IMR-90 (cell line): ENCODE results near the gene TESK2. TPM values are rescaled to one million over a fixed set of nuclear protein-coding genes. Genes with fewer than 3 reads are reported as not detected.

ENCODE experiments used
- ATAC-seq: fragments of 200-7000 bp; cut with Tn5 transposase; 2 replicates; pipeline ENCODE4 v1.9.1; 2020; ENCODE audit warnings: low read depth, mild to moderate bottlenecking, moderate library complexity
- BruUV-seq: library from RNA; stranded (reverse); fragments of 400-500 nt; replicated peaks from 2 replicates; lab custom pipeline; 2021; lab: Mats Ljungman, UMichigan
- CTCF ChIA-PET: fragments of 300-600 bp; formaldehyde crosslinking; extraction: SDS; loops from one replicate; lab custom pipeline; 2021; ENCODE audit warnings: antibody characterized with exemption; lab: Yijun Ruan, JAX
- POLR2A ChIA-PET: fragments of 300-600 bp; sonication (Branson Sonifier 250); formaldehyde crosslinking; loops from one replicate; lab custom pipeline; 2022; ENCODE audit warnings: antibody characterized with exemption; ENCODE audit not compliant: unreplicated experiment; lab: Charles Lee
- DNase-seq: peaks from one replicate; pipeline ENCODE4 v3.0.0; 2013
- H2AFZ ChIP-seq: replicated peaks from 2 replicates; pipeline ENCODE3; 2013; ENCODE audit warnings: low read length, mild to moderate bottlenecking; ENCODE audit not compliant: poor library complexity
- H2AK5ac ChIP-seq: 2 replicates; pipeline ENCODE4 v1.6.1; 2013; ENCODE audit warnings: low read depth, low read length, inconsistent platforms
- H2AK9ac ChIP-seq: replicated peaks from 2 replicates; pipeline ENCODE3; 2013; ENCODE audit warnings: mild to moderate bottlenecking, low read depth, low read length, moderate library complexity; ENCODE audit not compliant: poor library complexity
- H2BK120ac ChIP-seq: 2 replicates; pipeline ENCODE4 v1.6.1; 2013; ENCODE audit warnings: low read depth, low read length, inconsistent platforms
- H2BK15ac ChIP-seq: 3 replicates; pipeline ENCODE4 v1.6.1; 2013; ENCODE audit warnings: low read depth, low read length, inconsistent platforms
- H2BK20ac ChIP-seq: 2 replicates; pipeline ENCODE4 v1.6.1; 2013; ENCODE audit warnings: low read depth, mild to moderate bottlenecking, inconsistent platforms, low read length, moderate library complexity
- H2BK5ac ChIP-seq: 2 replicates; pipeline ENCODE4 v1.6.1; 2013; ENCODE audit warnings: mild to moderate bottlenecking, low read depth, low read length, inconsistent platforms; ENCODE audit not compliant: poor library complexity, severe bottlenecking
- H3K14ac ChIP-seq: replicated peaks from 2 replicates; pipeline ENCODE4 v1.6.1; 2013; ENCODE audit warnings: low read depth, low read length, inconsistent platforms
- H3K18ac ChIP-seq: 2 replicates; pipeline ENCODE4 v1.6.1; 2013; ENCODE audit warnings: low read depth, low read length, control low read depth
- H3K23ac ChIP-seq: 2 replicates; pipeline ENCODE4 v1.6.1; 2013; ENCODE audit warnings: low read depth, low read length, inconsistent platforms
- H3K27ac ChIP-seq: 2 replicates; pipeline ENCODE4 v1.5.1; 2013; ENCODE audit warnings: mild to moderate bottlenecking, control low read depth, low read length; ENCODE audit not compliant: insufficient read depth
- H3K27me3 ChIP-seq: 2 replicates; pipeline ENCODE4 v1.6.1; 2013; ENCODE audit warnings: low read length; ENCODE audit not compliant: control insufficient read depth, insufficient read depth
- H3K36me3 ChIP-seq: 2 replicates; pipeline ENCODE4 v1.6.1; 2013; ENCODE audit warnings: low read length, mixed read lengths; ENCODE audit not compliant: control insufficient read depth, insufficient read depth
- H3K4ac ChIP-seq: 2 replicates; pipeline ENCODE4 v1.6.1; 2013; ENCODE audit warnings: low read depth, low read length, inconsistent platforms
- H3K4me1 ChIP-seq: 2 replicates; pipeline ENCODE4 v1.6.1; 2013; ENCODE audit warnings: low read length, mixed read lengths; ENCODE audit not compliant: control insufficient read depth, insufficient read depth
- H3K4me2 ChIP-seq: 2 replicates; pipeline ENCODE4 v1.6.1; 2013; ENCODE audit warnings: low read depth, mild to moderate bottlenecking, control low read depth, low read length, moderate library complexity
- H3K4me3 ChIP-seq: 2 replicates; pipeline ENCODE4 v1.5.1; 2013; ENCODE audit warnings: low read depth, mild to moderate bottlenecking, control low read depth, low read length, moderate library complexity; ENCODE audit not compliant: insufficient read depth
- H3K56ac ChIP-seq: 2 replicates; pipeline ENCODE4 v1.6.1; 2013; ENCODE audit warnings: low read length, inconsistent platforms; ENCODE audit not compliant: insufficient read depth; ENCODE audit errors: extremely low read depth
- H3K79me1 ChIP-seq, 2 experiments: 2 replicates each; pipeline ENCODE4 v1.6.1; 2013; ENCODE audit warnings: low read length in 2 of 2, inconsistent platforms in 1 of 2, low read depth in 1 of 2
- H3K9ac ChIP-seq: 2 replicates; pipeline ENCODE4 v1.6.1; 2013; ENCODE audit warnings: low read depth, low read length, control low read depth
- H3K9me1 ChIP-seq: 2 replicates; pipeline ENCODE4 v1.6.1; 2013; ENCODE audit warnings: low read length, inconsistent platforms; ENCODE audit not compliant: insufficient read depth
- H3K9me3 ChIP-seq: 2 replicates; pipeline ENCODE4 v1.6.1; 2013; ENCODE audit warnings: low read length; ENCODE audit not compliant: control insufficient read depth, insufficient read depth
- H4K20me1 ChIP-seq: 2 replicates; pipeline ENCODE4 v1.6.1; 2013; ENCODE audit warnings: low read length, inconsistent platforms; ENCODE audit not compliant: insufficient read depth
- H4K5ac ChIP-seq: 2 replicates; pipeline ENCODE4 v1.6.1; 2013; ENCODE audit warnings: mild to moderate bottlenecking, low read depth, low read length, control low read depth
- H4K8ac ChIP-seq, 2 experiments: 2 replicates each; pipeline ENCODE4 v1.6.1; 2013; ENCODE audit warnings: low read depth in 2 of 2, low read length in 2 of 2, control low read depth in 1 of 2, inconsistent platforms in 1 of 2
- H4K91ac ChIP-seq: 2 replicates; pipeline ENCODE4 v1.6.1; 2013; ENCODE audit warnings: low read depth, low read length, inconsistent platforms; ENCODE audit not compliant: insufficient read depth
- BHLHE40 ChIP-seq: fragments of 150-350 bp; IDR thresholded peaks from 2 replicates; pipeline ENCODE4 v1.6.1; 2016; ENCODE audit warnings: mild to moderate bottlenecking, low read depth, low read length
- CEBPB ChIP-seq: IDR thresholded peaks from 2 replicates; pipeline ENCODE4 v1.6.1; 2012; ENCODE audit warnings: low read depth, low read length, improper control_type of control experiment
- CHD1 ChIP-seq: IDR thresholded peaks from 2 replicates; pipeline ENCODE4 v1.6.1; 2012; ENCODE audit warnings: low read depth, low read length, improper control_type of control experiment
- FOS ChIP-seq: fragments of 150-350 bp; IDR thresholded peaks from 2 replicates; pipeline ENCODE4 v1.6.1; 2016; ENCODE audit warnings: low read depth, low read length
- MAZ ChIP-seq: IDR thresholded peaks from 2 replicates; pipeline ENCODE4 v1.6.1; 2012; ENCODE audit warnings: low read depth, mild to moderate bottlenecking, low read length, improper control_type of control experiment, moderate library complexity, borderline replicate concordance
- MXI1 ChIP-seq: IDR thresholded peaks from 2 replicates; pipeline ENCODE4 v1.6.1; 2012; ENCODE audit warnings: low read depth, mild to moderate bottlenecking, low read length, moderate library complexity, borderline replicate concordance
- NFE2L2 ChIP-seq: fragments of 150-350 bp; IDR thresholded peaks from 2 replicates; pipeline ENCODE4 v1.6.1; 2016; ENCODE audit warnings: low read depth, mild to moderate bottlenecking, low read length
- POLR2A ChIP-seq: IDR thresholded peaks from 2 replicates; pipeline ENCODE4 v1.6.1; 2012; ENCODE audit warnings: mild to moderate bottlenecking, low read depth, low read length
- RFX5 ChIP-seq: IDR thresholded peaks from 2 replicates; pipeline ENCODE4 v1.8.0; 2012; ENCODE audit warnings: low read depth, mild to moderate bottlenecking, low read length, moderate library complexity
- SMC3 ChIP-seq: fragments of 150-350 bp; IDR thresholded peaks from 2 replicates; pipeline ENCODE4 v1.6.1; 2016; ENCODE audit warnings: low read depth, mild to moderate bottlenecking, antibody characterized with exemption, low read length, moderate library complexity
- WGBS, 2 experiments: methylation state at CpG; one replicate each; pipeline versions ENCODE4 v1.1.5 to v1.1.7; 2013; ENCODE audit warnings: missing lambda C conversion rate in 2 of 2; ENCODE audit not compliant: insufficient read length in 1 of 2; ENCODE audit errors: extremely low coverage in 2 of 2; 5-methylcytosine and 5-hydroxymethylcytosine counted together
- dilution Hi-C: fragments of 300-500 bp; cut with HindIII; formaldehyde crosslinking; loops from one replicate; pipeline ENCODE4 v1.14.3; 2018; ENCODE audit warnings: low sequenced_read_pairs; ENCODE audit not compliant: unreplicated experiment
- in situ Hi-C: fragments of 300-500 bp; cut with MboI; formaldehyde crosslinking; loops from 3 replicates; pipeline ENCODE4 v1.14.3; 2019; ENCODE audit warnings: low sequenced_read_pairs, inconsistent platforms, mixed read lengths
- intact Hi-C: fragments of 100-400 bp; cut with micrococcal nuclease; formaldehyde crosslinking; loops from 2 replicates; pipeline ENCODE4 v1.10.0; 2022
- polyA plus RNA-seq, 3 experiments: library from polyadenylated mRNA; depleted of rRNA; stranded (reverse); fragments of >200 nt; gene quantifications; 2 replicates each; pipeline ENCODE4 v1.2.3, GENCODE V29; 2012; ENCODE audit warnings: low replicate concordance in 1 of 3
- total RNA-seq: library from RNA; depleted of rRNA; stranded (reverse); fragments of >200 nt; gene quantifications from 2 replicates; pipeline ENCODE4 v1.2.3, GENCODE V29; 2012
- TF ChIP-seq, protein P1 (sequence below): conservative IDR thresholded peaks from 2 replicates; pipeline ENCODE4 v1.5.1; 2012; ENCODE audit warnings: mild to moderate bottlenecking, low read depth, low read length, improper control_type of control experiment
- TF ChIP-seq, protein P2 (sequence below): fragments of 150-350 bp; IDR thresholded peaks from 2 replicates; pipeline ENCODE4 v1.6.1; 2017; ENCODE audit warnings: mild to moderate bottlenecking, antibody characterized with exemption, low read length, low read depth

The TESK2 gene
- total and polyA plus RNA-seq, 2 of the 4 experiments (the other 2 are of a cell fraction): 0.90 to 1.3 TPM

DNA sequence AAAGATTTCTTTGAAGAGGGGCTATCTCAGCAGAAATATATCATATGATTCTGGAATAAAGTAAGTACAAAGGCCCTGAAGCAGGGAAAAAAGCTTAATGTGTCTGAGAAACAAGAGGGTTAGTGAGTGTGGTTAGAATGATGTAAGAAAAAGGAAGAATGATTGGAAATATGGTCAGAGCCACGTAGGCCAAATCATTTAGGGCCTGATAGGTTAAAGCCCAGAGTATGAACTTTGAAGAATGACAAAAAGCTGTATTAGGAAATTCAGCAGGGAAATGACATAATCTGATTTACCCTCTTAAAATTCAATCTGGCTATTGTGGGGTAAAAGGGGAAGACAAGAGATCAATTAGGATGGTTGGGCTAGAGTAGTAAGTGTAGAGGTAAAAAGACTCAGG is 81.7 kb downstream of the TESK2 start:
- H3K36me3 ChIP-seq: no peaks in the 10 kb centered on the region
- no peak for TF ChIP-seq MXI1
- TF ChIP-seq CHD1: no peak
- TF ChIP-seq POLR2A: no peak
- TF ChIP-seq FOS: no peak
- TF ChIP-seq, protein P1, sequence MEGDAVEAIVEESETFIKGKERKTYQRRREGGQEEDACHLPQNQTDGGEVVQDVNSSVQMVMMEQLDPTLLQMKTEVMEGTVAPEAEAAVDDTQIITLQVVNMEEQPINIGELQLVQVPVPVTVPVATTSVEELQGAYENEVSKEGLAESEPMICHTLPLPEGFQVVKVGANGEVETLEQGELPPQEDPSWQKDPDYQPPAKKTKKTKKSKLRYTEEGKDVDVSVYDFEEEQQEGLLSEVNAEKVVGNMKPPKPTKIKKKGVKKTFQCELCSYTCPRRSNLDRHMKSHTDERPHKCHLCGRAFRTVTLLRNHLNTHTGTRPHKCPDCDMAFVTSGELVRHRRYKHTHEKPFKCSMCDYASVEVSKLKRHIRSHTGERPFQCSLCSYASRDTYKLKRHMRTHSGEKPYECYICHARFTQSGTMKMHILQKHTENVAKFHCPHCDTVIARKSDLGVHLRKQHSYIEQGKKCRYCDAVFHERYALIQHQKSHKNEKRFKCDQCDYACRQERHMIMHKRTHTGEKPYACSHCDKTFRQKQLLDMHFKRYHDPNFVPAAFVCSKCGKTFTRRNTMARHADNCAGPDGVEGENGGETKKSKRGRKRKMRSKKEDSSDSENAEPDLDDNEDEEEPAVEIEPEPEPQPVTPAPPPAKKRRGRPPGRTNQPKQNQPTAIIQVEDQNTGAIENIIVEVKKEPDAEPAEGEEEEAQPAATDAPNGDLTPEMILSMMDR: no peak
- no peak for TF ChIP-seq MAZ
- TF ChIP-seq, protein P2, sequence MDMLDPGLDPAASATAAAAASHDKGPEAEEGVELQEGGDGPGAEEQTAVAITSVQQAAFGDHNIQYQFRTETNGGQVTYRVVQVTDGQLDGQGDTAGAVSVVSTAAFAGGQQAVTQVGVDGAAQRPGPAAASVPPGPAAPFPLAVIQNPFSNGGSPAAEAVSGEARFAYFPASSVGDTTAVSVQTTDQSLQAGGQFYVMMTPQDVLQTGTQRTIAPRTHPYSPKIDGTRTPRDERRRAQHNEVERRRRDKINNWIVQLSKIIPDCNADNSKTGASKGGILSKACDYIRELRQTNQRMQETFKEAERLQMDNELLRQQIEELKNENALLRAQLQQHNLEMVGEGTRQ: no peak
- TF ChIP-seq CEBPB: no peak
- no peak for TF ChIP-seq NFE2L2
- no peak for TF ChIP-seq SMC3
- TF ChIP-seq RFX5: no peak
- TF ChIP-seq BHLHE40: no peak
- H3K14ac ChIP-seq: no peak overlapping the region
- no peak overlapping the region for H2AFZ ChIP-seq
- no peak overlapping the region for H3K56ac ChIP-seq
- no peak overlapping the region for H2BK20ac ChIP-seq
- no peak overlapping the region for H3K27ac ChIP-seq
- ChIA-PET POLR2A (interaction anchor here (0.6 kb wide), 1 partner anchor 26 kb away, joined by 3 read pairs; no protein-coding TSS in a partner anchor), CTCF (no interaction called here)
- no peak overlapping the region for H3K4me2 ChIP-seq
- no CpG with 5 or more reads among the region's 1 CpG for WGBS, 2 experiments
- no peak overlapping the region for H2AK9ac ChIP-seq
- H4K91ac ChIP-seq: no peak overlapping the region
- no peak overlapping the region for H3K9ac ChIP-seq
- H3K23ac ChIP-seq: no peak overlapping the region
- H3K4ac ChIP-seq: no peak overlapping the region
- no peak overlapping the region for H4K5ac ChIP-seq
- H3K18ac ChIP-seq: no peak overlapping the region
- dilution Hi-C loops: no loop called here
- no peak for DNase-seq
- no TSS peak for BruUV-seq
- H4K20me1 ChIP-seq: no peaks in the 10 kb centered on the region
- H3K4me3 ChIP-seq: no peak overlapping the region
- no peak overlapping the region for H2BK15ac ChIP-seq
- no peak overlapping the region for H4K8ac ChIP-seq
- H3K27me3 ChIP-seq: no peaks in the 10 kb centered on the region
- no peak for ATAC-seq
- intact Hi-C loops: loop anchor here (2.0 kb wide), 1 partner anchor 16 kb away; no protein-coding TSS in a partner anchor
- no peaks in the 10 kb centered on the region for H3K9me3 ChIP-seq
- in situ Hi-C loops: no loop called here
- no peak overlapping the region for H2BK120ac ChIP-seq
- H3K79me1 ChIP-seq: no peaks in the 10 kb centered on the region
- H3K9me1 ChIP-seq: no peaks in the 10 kb centered on the region; the same call in 1 of the 2 replicates
- no peak overlapping the region for H2BK5ac ChIP-seq
- no peak overlapping the region for H2AK5ac ChIP-seq
- H3K4me1 ChIP-seq: no peaks in the 10 kb centered on the region; the same call in 1 of the 2 replicates
